NCI-H2029 treated with DMSO at 0.1 percent for 48 hours (cell line): ENCODE measurements around the gene SPATS2.
"Not testable (repeated sequence)": the region's sequence is repeated elsewhere in the genome, so short reads cannot be mapped to it uniquely, and the experiment has no call there.

ENCODE experiments used
- DNase-seq: peaks from one replicate; lab custom pipeline; 2025; lab: John Stamatoyannopoulos, UW

SPATS2 gene

DNA sequence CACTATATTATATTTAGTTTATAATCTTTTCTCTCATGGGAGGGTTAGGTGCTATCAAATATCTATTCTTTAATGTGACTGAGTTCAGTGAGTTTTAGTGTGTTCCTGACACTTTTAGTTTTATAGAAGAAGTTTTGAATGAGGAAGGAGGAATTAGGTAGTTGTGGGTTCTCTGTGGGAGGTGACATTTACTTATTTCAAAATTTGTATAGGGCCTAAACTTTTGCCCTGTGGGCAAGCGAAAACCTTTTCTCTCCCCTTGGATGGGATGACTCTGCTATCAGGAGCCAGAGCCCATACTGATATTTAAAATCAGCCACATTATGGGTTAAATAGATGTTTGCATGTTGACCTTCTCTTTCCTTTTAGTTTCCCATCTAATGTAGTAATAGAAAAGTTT lies 43.6 kb downstream of the SPATS2 start:
- no peak for DNase-seq

DNA sequence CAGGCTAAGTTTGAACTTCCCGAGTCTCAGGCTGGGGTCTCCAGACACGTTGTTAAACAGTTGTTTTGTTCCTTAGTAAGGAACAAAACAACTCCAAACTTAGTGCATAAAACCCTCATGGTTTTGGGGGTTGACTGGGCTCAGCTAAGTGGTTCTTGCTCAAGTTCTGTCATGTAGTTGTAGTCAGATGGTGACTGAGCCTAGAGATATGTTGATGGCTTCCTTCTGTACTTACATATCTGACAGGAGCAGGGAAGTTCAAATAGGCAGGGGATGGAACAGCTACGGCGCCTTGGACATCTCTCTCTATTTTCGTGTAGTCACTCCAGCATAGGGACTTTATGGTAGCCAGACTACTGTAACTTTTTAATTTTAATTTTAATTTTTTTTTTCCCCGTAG lies 45.7 kb downstream of the SPATS2 start:
- DNase-seq, result no peak

DNA sequence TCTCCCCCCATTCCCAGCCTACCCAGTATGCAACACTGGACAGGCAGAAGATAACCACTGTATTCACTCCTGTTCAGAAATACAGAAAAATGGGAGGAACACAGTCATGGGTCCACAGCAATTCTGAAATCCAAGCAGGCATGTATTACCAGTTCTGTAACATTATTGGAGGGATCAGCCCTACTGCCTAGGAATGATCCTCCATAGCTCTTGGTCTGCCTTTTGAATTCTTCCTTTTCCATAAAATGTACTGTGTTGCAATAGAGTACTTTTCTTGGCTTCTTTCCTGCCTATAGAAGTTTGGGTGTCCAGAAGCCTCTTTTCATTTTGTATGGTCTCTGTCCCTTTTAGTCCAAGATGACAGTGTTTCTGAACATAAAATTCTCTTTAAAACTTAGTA lies 46.5 kb downstream of the SPATS2 start:
- no peak for DNase-seq

DNA sequence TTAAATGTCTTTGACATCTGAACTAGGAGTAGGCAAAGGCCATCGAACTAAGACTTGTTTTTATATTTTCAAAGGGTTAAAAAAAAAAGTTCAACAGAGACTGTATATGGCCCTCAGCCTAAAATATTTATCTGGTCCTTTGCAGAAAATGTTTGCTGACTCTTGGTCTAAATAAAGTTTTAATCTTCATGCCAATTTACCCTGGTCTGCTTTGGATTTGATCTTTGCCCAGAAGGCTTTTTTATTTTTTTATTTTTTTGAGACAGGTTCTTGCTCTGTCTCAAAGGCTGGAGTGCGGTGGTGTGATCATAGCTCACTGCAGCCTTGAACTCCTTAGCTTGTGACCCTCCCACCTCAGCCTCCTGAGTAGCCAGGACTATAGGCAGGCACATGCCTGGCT lies 47.1 kb downstream of the SPATS2 start:
- DNase-seq, result no peak

DNA sequence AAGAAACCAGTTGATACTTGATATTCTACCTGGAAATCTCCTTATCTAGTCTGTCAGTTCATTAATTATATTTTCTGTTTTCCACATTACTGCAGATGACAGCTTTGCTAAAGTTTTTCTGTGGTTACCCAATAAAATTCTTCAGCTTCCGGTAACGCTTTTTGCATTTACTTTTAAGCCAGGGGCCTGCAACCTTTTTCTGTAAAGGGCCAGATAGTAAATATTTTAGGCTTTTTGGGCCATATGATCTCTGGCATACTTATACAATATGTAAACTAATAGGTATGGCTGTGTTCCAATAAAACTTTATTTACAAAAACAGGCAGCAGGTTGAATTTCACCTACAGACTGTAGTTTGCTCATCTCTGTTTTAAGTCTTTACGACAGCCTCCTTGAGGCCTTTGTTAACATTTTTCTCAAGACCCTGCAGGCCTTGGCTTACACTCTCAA lies 48.3 kb downstream of the SPATS2 start:
- no peak for DNase-seq

DNA sequence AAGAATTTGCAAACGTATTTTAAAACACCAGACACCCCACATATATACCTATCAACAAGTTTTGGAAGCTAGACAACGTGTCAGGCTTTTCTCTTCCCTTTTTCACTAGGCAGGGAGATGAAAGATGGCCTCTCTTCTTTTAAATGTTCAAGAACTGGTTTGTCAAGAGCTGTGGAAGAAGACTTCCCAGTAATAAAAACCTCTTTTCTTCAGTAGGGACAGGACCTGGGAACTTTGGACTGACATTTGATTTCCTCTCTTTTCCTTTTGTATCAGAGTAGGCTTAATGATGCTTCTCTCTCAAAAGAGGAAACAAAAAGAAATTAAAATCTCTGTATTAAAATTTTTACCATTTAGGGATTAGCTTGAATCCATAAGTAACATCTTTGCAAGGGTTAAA lies 49.6 kb downstream of the SPATS2 start:
- no peak for DNase-seq

DNA sequence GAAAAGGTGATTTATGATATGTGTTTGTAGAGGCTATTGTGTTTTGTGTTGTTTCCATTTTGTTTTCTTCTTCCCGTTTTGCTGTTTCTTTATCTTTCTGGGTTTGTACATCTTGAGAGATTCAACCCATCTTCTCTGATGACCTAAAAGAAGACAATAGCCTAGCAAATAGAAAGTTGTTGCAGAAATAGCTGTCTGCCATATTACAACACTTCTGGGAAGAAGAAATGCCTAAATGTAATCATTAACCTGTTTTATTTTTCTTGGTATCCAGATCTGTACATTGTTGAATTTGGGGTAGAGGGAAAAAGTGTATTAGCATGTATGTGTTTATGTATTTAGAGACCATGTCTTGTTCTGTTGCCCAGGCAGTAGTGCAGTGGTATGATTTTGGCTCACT lies 50.3 kb downstream of the SPATS2 start:
- DNase-seq, result no peak

DNA sequence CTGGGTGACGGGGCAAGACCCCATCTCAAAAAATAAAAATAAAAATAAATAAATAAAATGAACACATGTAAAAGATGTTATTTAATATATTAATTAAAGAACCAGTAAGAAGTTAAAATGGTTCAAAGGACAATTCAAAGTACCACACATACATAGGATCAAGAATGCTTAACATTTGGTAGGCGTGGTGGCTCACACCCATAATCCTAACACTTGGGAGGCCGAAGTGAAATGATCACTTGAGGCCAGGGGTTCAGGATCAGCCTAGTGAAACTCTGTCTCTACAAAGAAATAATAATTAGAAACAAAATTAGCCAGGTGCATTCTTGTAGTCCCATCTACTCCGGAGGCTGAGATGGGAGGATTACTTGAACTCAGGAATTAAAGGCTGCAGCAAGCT lies 53.3 kb downstream of the SPATS2 start:
- no peak for DNase-seq

DNA sequence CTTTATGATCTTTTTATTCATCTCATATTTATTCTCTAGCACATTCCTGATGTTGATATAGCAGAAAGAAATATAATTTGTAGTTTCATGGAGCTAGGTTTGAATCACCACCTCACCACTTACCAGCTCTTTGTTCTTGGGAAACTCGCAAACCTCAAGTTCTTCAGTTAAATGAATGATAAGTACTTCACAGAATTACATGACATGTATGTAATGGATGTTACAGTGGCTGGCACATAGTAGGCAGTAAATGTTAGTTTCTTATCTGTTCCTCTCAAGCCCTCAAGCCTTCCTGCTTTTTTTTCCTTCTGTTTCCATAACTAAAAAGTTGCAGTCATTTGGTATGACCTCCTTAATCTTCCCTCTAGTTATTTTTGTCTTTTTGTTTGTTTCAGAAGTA lies 54.9 kb downstream of the SPATS2 start:
- DNase-seq, result no peak

DNA sequence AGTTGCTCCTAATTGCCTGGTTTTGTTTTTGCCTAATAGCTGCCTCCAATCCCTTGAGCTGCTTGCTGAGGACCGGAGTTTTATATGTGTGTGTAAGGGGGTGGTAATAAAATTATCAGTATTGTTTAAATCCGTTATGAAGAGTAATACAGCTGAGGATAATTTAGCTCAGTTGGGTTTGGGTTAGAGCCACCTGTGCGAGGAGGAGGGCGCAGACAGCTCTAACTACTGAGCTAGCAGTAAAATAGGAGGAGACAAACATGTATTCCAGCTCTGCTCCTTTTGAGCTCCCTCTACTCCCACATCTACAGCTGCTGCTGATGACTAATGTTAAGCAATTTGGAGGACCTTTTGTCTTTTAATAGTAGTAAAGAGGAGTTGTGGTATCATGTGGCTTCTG lies 61.5 kb downstream of the SPATS2 start:
- no peak for DNase-seq

DNA sequence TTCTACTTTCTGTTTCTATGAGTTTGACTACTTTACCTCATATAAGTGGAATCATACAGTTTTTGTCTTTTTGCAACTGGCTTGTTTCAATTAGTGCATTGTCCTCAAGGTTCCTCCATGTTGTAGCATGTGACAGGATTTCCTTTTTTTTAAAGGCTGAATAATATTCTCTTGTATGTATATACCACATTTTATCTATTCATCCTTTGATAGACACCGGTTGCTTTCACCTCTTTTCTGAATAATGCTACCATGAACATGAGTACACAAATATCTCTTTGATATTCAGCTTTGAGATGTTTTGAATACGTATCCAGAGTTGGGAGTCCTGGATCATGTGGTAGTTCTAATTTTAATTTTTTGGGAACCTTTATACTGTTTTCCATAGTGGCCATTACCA lies 65.4 kb downstream of the SPATS2 start:
- no peak for DNase-seq

DNA sequence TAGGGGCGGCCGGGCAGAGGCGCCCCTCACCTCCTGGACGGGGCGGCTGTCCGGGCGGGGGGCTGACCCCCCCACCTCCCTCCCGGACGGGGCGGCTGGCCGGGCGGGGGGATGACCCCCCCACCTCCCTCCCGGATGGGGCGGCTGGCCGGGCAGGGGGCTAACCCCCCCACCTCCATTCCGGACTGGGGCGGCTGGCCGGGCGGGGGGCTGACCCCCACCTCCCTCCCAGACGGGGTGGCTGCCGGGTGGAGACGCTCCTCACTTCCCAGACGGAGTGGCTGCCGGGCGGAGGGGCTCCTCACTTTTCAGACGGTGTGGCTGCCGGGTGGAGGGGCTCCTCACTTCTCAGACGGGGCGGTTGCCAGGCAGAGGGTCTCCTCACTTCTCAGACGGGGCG lies 69.5 kb downstream of the SPATS2 start:
- not testable (repeated sequence) for DNase-seq

DNA sequence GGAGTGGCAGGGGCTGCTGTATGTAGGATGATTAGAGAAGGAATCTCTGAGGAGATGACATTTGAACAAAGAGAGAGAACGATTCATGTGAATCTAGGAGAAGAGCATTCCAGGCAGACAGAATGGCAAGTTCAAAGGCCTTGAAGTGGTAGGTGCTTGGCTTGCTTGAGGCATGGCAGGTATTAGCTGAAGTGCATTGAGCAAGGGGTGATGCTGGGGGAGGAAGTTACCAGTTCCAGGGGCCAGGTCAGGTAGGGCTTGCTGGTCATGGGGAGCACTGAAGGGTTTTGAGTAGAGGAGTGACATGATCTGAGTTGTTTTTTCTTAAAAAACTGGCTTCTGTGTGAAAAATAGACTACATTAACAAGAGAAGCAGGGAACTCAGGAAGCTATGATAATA lies 71.8 kb downstream of the SPATS2 start:
- no peak for DNase-seq

DNA sequence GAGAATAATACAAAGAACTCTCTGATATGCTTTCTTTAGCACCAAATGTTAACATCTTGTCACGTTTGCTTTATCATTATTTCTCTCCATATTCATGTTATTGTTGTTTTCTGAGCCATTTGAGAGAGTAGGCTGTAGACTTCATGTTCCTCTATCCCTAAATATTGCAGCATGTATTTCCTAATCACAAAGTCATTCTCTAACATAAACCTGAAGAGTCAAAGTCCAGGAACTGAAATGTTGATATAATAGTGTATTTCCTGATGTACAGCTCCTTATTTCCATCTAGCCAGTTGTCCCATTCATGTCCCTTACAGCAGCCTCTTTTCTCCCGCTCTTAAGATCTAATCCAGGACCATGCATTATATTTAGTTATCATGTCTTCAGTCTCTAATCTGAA lies 72.8 kb downstream of the SPATS2 start:
- DNase-seq, result no peak

DNA sequence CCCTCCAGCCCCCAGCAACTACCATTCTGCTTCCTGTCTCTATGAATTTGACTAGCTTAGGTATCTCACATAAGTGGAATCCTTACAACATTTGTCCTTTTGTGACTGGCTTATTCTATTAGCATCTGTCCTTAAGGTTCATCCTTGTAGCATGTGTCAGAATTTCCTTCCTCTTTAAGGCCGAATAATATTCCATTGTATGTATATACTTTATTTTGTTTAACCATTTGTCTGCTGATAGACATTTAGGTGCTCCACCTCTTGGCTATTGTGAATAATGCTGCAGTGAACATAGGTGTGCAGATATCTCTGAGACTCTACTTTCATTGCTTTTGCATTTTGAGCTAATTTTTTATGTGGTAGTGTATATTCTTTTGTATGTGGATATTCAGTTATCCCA lies 75.7 kb downstream of the SPATS2 start:
- no peak for DNase-seq

DNA sequence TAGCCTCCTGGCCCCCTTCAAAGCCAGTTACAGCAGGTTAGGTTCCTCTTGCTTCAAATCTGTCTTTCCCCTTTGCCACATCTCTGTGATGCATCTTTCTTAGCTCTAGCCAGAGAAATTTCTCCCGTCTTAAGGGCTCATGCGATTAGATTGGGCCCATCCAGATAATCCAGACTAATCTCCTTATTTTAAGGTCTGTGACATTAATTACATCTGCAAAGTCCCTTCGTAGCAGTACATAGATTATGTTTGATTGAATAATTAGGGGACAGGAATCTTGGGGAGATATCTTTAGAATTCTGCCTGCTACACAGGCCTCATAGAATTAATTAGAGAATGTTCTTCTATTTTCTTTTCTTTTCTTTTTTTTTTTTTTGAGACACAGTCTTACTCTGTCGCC lies 79.3 kb downstream of the SPATS2 start:
- no peak for DNase-seq

DNA sequence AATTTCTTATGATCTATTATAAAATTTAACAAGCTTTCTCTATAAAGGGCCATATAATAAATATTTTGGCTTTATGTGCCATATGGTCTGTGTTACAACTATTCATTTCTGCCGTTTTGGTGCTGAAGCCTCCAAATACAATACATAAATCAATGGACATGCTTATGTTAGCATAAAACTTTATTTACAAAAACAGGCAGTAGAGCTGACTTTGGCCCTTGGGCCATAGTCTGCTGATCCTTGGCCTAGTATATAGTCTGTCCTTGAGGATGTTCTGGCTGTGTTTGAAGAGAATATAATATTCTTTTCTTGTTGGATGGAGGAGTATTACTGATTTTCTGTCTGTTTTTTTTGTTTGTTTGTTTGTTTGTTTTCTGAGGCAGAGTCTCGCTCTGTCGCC lies 81.6 kb downstream of the SPATS2 start:
- DNase-seq, result no peak

DNA sequence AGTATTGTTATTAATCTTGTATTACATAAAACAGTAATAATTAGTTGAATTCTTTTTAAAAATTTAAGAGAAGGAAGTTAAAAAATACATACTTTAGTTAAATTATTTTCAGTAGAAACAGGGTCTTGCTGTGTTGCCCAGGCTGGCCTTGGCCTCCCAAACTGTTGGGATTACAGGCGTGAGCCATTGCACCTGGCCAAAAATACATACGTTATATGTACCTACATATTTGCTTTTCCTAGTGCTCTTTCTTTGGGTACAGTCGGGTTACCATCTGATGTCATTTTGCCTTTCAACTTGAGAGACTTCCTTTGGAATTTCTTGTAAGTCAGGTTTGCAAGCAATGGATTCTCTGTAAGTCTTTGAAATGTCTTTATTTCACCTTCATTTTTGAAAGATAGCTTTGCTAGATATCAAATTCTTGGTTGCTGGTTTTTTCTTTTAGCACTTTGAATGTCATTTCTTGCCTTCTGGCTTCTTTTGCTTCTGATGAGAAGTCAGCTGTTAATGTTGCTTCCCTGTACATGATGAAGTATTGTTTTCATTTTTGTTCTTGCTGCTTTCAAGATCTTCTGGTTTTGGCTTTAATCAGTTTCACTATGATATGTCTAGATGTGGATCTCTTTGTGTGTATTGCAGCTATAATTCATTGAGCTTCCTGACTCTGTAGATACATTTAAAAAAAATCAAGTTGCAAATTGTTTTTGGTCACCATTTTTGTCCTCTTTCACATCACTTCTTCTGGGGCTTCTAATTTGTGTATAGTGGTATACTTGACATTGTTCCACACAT lies 84.4 kb downstream of the SPATS2 start:
- DNase-seq, result no peak

DNA sequence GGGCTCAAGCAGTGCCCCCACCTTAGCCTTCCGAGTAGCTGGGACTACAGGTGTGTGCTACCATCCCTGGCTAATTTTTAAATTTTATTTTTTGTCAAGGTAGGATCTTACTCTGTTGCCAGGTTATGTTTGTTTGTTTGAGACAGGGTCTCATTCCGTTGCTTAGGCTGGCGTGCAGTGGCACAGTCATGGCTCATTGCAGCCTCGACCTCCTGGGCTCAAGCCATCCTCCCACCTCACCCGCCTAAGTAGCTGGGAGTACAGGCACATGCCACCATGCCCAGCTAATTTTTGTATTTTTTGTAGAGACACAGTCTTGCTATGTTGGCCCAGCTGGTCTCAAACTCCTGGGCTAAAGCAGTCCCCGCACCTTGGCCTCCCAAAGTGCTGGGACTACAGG lies 88.2 kb downstream of the SPATS2 start:
- DNase-seq, result no peak

DNA sequence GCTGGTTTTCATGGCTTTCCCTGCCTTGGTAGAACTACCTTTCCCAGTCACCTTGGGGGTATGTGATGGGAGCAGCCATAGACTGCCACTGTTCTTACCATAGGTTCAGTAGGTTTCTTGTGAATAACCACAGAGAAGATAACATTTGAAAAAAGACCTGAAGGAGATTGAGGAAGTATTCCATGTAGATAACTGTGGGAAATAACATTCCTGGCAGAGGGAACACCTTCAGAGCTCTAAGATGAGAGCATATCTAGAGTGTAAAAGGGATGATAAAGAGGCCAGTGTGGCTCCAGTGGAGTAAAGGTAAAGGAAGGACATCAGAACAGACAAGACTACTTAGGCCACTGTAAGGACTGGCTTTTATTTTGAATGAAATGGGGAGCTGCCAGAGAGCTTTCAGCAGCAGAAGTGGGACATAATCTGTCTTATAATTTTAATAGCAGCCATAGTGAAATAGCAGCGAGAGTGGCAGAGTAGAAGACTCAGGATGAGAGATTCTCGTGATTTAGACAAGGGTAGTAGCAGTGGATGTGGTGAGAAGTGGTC lies 88.9 kb downstream of the SPATS2 start:
- no peak for DNase-seq

DNA sequence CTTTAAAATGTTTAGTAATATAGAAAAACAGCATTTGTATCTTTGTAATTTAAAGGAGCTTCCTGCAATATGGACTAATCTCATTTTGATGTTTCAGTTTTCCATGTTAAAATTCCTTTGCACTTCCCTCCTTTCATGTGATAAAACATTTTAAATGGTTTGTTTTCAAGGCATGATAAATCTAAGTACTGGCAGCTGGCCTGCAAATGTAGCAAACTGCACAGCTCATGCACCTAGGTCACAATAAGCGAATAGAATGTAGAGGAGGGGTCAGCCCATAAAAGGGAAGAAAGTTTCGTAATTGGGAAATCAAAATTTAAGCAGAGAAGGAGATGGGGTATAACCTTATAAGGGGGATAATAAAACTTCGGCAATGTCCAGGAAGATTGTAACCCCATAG lies 91.6 kb downstream of the SPATS2 start:
- DNase-seq, result no peak

DNA sequence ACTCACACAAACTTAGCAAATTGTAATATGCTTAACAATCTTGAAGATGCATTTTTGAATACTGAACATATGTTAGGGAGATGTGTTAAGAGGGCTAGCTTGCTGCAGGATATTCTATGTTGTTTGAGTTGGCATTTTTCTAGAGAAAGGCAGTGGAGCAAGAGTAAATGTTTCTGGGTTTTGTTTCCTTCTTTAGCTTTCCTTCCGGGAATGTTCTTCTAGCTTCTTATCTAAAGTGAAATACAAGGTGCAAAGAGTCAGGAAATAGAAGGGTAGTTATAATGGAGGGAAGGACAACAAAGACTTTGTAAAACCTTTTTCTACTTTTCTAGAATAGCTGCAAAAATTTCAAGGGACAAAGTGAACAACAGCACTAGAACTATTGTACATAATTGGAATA lies 94.0 kb downstream of the SPATS2 start:
- no peak for DNase-seq

DNA sequence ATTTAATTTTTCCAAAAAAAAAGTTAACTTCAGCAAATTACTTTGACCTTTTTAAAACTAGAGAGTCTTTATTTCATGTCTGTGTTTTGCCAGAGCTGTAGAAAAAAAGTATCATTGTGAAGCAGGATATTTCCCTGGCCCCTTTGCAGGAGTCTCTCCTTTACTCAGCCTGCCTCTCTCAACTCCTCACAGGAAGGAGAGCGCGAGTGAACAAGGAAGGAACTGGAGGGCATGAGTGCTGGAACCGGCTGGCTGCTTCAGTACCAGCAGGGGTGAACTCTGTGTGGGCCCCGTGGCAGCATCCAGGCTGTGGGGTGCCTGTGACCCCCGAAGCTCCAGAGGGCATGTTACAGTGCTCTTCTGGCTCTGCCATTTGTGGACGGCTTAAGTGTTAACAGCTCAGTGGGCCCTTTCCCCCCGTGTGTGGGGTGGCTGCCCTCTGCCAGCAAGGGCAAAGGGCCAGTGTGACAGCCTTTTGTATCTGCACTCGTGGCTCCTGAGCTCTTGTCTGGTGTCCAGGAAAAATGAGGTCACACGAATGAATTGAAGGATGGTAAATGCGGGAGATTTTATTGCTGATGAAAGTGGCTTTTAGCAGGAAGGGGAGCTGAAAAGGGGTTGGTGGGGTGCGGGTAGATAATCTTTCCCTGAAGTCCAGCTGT lies 95.0 kb downstream of the SPATS2 start:
- DNase-seq, result no peak

DNA sequence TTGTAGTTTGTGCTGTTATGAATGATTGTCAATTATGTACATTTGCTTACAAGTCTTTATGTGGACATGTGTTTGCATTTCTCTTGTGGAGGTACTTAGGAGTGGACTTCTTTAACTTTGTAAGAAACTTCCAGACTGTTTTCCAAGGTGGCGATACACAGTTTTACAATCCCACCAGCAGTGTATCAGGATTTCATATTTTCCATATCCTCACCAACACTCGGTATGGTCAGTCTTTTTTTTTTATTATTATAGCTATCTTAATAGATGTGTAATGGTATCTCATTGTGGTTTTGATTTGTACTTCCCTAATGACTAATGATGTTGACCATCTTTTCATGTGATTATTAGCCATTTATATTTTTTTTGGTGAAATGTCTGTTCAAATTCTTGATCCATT lies 97.9 kb downstream of the SPATS2 start:
- DNase-seq, result no peak
